ENCODE data around the gene ZNF576. TPM values are rescaled to one million over a fixed set of nuclear protein-coding genes. Genes with fewer than 3 reads are reported as not detected.

The ZNF576 gene
- total and polyA plus RNA-seq, 2 of the 13 experiments (the other 11 are each of a cell fraction or from before 2014, with no cell fraction given), result 7.2 to 9.6 TPM

DNA sequence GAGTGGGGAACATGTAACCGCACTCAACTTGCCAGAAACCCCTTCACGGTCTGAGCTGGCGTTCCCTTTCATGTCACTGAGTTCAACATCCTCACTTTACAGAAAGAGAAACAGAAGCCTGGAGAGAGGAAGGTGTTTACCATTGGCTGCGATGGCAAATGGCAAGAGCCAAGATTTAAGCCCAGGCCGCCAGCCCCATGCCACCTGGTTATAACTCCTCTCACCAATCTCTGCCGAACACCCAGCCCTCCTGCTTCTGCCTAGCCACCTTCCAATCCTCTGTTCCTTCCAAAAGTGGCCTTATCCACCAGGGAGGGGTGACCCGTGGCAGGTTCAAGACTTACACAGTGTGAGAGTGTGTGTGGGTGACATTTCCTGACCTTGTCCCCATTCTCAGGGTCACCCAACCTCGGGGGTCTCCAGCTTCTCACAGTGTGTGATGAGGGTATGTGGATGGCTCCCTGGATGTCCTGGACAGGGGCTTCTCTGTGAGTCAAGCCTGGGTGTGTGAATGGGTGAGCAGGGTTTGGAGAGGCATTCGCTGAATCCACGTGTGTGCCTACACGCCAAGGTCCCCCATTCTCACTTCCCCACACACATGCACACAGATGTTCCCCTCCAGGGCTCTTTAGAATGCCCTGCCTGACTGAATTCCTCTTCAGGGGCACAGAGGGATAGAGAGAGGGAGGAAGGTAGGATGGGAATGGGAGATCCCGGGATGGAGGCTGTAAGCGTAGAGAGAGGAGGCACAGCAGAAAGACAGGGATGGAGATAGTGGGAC is 42.0 kb downstream of the ZNF576 start:
- intact Hi-C loops (cut with micrococcal nuclease; ENCODE audit: unreplicated experiment), result no loop called here
- Histone ChIP-seq H3K9ac (ENCODE audit: insufficient read depth, low read depth, low read length) (peak overlapping the region; percentile 70; the same call in 1 of the 2 replicates), H3K9me3 (ENCODE audit: low read length) (no peaks in the 10 kb centered on the region), H3K36me3 (replicated peaks in 1 of 2; ENCODE audit: control insufficient read depth in 1 of 2, insufficient read depth in 2 of 2, low read length in 2 of 2) (no peaks in the 10 kb centered on the region), H2AFZ (ENCODE audit: low read length) (no peak overlapping the region), H3K27ac (ENCODE audit: extremely low read length, insufficient read depth, low read length) (no peak overlapping the region), H3K79me2 (ENCODE audit: insufficient read depth, low read length) (no peaks in the 10 kb centered on the region), H3K27me3 (ENCODE audit: control insufficient read depth in 1 of 2, insufficient read depth in 2 of 2, low read length in 2 of 2) (no peaks in the 10 kb centered on the region), H3K4me2 (ENCODE audit: low read depth, low read length) (peak overlapping the region; percentile 93), H3K4me1 (ENCODE audit: insufficient read depth, low read length) (peaks cover 64% of the 10 kb centered on the region), H4K20me1 (ENCODE audit: insufficient read depth, low read length) (no peaks in the 10 kb centered on the region), H3K4me3 (replicated peaks in 1 of 3; ENCODE audit: insufficient read depth in 1 of 3, low read depth in 2 of 3, low read length in 3 of 3) (peak overlapping the region; percentile 68 to 83 (median 83); a peak in 5 of 6 replicates)
- 67% methylated on average over 13 of the region's 13 CpGs for WGBS (ENCODE audit: low lambda C conversion rate)
- no peak for FAIRE-seq
- TSS peak; percentile 61 for BruUV-seq (replicated peaks)
- no peak for DNase-seq (ENCODE audit: low spot score)
- CTCF ChIA-PET (ENCODE audit: low intra/inter-chr PET ratio, low total read pairs), result no interaction called here
- ATAC-seq, result no peak
- POLR2A ChIA-PET, result no interaction called here
- TF ChIP-seq ZNF644 (CRISPR knock-in tag; IDR thresholded peaks at IDR 0.05; ENCODE audit: low read depth), result no peak
- TF ChIP-seq, protein P1, sequence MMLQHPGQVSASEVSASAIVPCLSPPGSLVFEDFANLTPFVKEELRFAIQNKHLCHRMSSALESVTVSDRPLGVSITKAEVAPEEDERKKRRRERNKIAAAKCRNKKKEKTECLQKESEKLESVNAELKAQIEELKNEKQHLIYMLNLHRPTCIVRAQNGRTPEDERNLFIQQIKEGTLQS (CRISPR knock-in tag; IDR thresholded peaks at IDR 0.05), result no peak
- no peak for TF ChIP-seq HBP1 (CRISPR knock-in tag; IDR thresholded peaks at IDR 0.05; ENCODE audit: low read depth)
- TF ChIP-seq PHB2 (IDR thresholded peaks at IDR 0.05; ENCODE audit: partially characterized antibody), result no peak
- TF ChIP-seq ZSCAN22 (CRISPR knock-in tag; IDR thresholded peaks at IDR 0.05), result no peak
- no peak for TF ChIP-seq ZBTB4 (CRISPR knock-in tag; IDR thresholded peaks at IDR 0.05; ENCODE audit: borderline replicate concordance)
- in situ Hi-C loops (cut with HindIII; ENCODE audit: extremely low pct_ligation_motif_present, low pct_unique_long_range_greater_than_20kb), result no loop called here
